Fibroblast of villous mesenchyme (primary cell): ENCODE measurements around the gene SCEL. TPM values are rescaled to one million over a fixed set of nuclear protein-coding genes. Genes with fewer than 3 reads are reported as not detected.
"Not testable (repeated sequence)": the region's sequence is repeated elsewhere in the genome, so short reads cannot be mapped to it uniquely, and the experiment has no call there.

ENCODE experiments used
- DNase-seq: peaks from one replicate; pipeline ENCODE4 v3.0.0-alpha.2; 2010; ENCODE audit warnings: low read depth
- H3K4me3 ChIP-seq: 2 replicates; pipeline ENCODE4 v1.5.1; 2011; ENCODE audit warnings: low read depth, mild to moderate bottlenecking, low read length
- CTCF ChIP-seq: IDR thresholded peaks from 2 replicates; pipeline ENCODE4 v1.5.1; 2012; ENCODE audit warnings: low read depth, mild to moderate bottlenecking, low read length; ENCODE audit not compliant: insufficient read depth
- total RNA-seq: library from RNA; depleted of rRNA; stranded (reverse); fragments of >200 nt; gene quantifications from 2 replicates; pipeline ENCODE4 v1.2.3, GENCODE V29; 2012

SCEL gene
- total RNA-seq, 1 donor = not detected

- no peak for TF ChIP-seq CTCF
- no peak overlapping the region for H3K4me3 ChIP-seq
- no peak for DNase-seq
These were observed 92.7 kb downstream of the SCEL start for GRCh38 chr13:77628170-77628569.

DNA sequence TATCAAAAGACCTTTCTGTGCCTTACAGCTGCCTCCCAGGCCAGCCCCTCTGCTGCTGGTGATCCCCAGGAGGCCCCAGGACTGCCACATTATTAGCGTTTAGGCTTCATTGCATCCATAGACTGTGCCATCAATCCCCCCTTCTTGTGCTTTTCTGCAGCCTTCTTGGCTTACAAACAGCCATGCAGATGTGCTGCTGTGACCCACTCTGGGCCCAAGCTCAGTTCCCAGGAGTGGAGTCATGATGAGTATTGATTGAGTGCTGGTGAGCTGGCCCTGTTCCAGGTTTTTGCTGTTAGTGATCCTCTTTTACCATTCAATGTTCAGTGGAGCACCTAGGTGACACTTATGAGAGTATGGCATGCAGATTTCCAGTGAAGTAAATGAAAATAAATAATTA, 102.1 kb downstream of the SCEL start:
- H3K4me3 ChIP-seq = no peak overlapping the region
- TF ChIP-seq CTCF = no peak
- DNase-seq = no peak

DNA sequence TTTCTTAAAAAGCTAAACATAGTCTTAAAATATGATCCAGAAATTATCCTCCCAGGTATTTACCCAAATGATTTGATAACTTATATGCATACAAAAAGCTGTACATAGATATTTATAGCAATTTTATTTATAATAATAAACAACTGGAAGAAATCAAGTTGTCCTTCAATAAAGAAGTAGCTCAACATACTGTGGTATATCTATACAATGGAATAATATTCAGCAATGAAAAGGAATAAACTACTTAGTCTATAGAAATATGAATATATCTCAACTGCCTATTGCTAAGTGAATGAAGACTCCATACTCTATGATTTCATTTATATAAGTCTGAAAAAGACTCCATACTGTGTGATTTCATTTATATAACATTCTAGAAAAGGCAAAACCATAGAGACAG, 114.9 kb downstream of the SCEL start:
- H3K4me3 ChIP-seq = no peak overlapping the region
- DNase-seq = no peak
- no peak for TF ChIP-seq CTCF

GRCh38 chr13:77653301-77653700, 117.8 kb downstream of the SCEL start:
- no peak overlapping the region for H3K4me3 ChIP-seq
- DNase-seq = no peak
- no peak for TF ChIP-seq CTCF

DNA sequence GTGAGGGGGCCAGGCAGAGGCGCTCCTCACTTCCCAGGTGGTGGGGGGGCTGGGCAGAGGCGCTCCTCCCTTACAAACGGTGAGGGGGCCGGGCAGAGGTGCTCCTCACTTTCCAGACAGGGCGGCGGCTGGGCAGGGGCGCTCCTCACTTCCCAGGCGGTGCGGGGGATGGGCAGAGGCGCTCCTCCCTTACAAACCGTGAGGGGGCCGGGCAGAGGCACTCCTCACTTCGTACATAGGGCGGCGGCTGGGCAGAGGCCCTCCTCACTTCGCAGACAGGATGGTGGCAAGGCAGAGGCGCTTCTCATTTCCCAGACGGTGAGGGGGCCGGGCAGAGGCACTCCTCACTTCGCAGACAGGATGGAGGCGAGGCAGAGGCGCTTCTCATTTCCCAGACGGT, 124.5 kb downstream of the SCEL start:
- H3K4me3 ChIP-seq, DNase-seq: not testable (repeated sequence)

- DNase-seq = no peak
- no peak for TF ChIP-seq CTCF
- H3K4me3 ChIP-seq = no peak overlapping the region
These were observed 125.3 kb downstream of the SCEL start for GRCh38 chr13:77660841-77661250.

GRCh38 chr13:77662301-77662700, 126.8 kb downstream of the SCEL start:
- not testable (repeated sequence) for DNase-seq, H3K4me3 ChIP-seq

GRCh38 chr13:77662831-77663230, 127.3 kb downstream of the SCEL start:
- not testable (repeated sequence) for DNase-seq, H3K4me3 ChIP-seq

- no peak for DNase-seq
- no peak overlapping the region for H3K4me3 ChIP-seq
- no peak for TF ChIP-seq CTCF
These were observed 139.3 kb downstream of the SCEL start for GRCh38 chr13:77674852-77675251.
